Measurements from ENCODE around the gene NBEA.

DNA sequence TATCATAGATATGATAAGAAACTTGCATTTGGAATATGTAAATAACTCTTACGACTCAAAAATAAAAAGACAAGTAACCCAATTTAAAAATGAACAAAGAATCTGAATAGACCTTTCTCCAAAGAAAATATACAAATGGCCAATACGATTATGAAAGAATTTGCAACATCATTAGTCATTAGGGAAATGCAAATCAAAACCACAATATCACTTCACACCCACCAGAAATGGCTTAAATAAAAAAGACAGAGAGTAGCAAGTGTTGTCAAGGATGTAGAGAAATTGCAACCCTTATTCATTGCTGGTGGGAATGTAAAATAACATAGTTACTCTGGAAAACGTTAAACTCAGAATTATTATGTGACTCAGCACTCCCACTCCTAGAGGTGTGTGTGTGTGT lies 761.0 kb downstream of the NBEA start:
- TF ChIP-seq, protein P1, sequence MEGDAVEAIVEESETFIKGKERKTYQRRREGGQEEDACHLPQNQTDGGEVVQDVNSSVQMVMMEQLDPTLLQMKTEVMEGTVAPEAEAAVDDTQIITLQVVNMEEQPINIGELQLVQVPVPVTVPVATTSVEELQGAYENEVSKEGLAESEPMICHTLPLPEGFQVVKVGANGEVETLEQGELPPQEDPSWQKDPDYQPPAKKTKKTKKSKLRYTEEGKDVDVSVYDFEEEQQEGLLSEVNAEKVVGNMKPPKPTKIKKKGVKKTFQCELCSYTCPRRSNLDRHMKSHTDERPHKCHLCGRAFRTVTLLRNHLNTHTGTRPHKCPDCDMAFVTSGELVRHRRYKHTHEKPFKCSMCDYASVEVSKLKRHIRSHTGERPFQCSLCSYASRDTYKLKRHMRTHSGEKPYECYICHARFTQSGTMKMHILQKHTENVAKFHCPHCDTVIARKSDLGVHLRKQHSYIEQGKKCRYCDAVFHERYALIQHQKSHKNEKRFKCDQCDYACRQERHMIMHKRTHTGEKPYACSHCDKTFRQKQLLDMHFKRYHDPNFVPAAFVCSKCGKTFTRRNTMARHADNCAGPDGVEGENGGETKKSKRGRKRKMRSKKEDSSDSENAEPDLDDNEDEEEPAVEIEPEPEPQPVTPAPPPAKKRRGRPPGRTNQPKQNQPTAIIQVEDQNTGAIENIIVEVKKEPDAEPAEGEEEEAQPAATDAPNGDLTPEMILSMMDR (IDR thresholded peaks at IDR 0.05) = no peak
- TF ChIP-seq EP300 (IDR thresholded peaks at IDR 0.05) (no peak), POLR2AphosphoS5 (IDR thresholded peaks at IDR 0.05) (no peak)

Data from sigmoid colon (tissue), 4 donors.